Measurements from ENCODE around the gene PCSK4.

GRCh38 chr19:1450735-1451731 lies 39.1 kb downstream of the PCSK4 start:
- TF ChIP-seq CTCF (IDR thresholded peaks at IDR 0.05) = no peak
- no peak for TF ChIP-seq POLR2AphosphoS5 (IDR thresholded peaks at IDR 0.05)
- TF ChIP-seq POLR2A (IDR thresholded peaks at IDR 0.05) = no peak
- TF ChIP-seq EP300 (IDR thresholded peaks at IDR 0.05) = no peak

All from upper lobe of left lung (tissue), 4 donors.